Lung (tissue), 12 donors: ENCODE results near the gene TOM1L2. TPM values are rescaled to one million over a fixed set of nuclear protein-coding genes. Genes with fewer than 3 reads are reported as not detected.

Experiments used
- ATAC-seq: fragments of 200-7000 bp; cut with Tn5 transposase; one replicate; pipeline ENCODE4 v1.9.1; 2020; ENCODE audit warnings: moderate number of reproducible peaks; ENCODE audit not compliant: insufficient read depth, low FRiP score
- DNase-seq, 3 donors: peaks; one replicate each; pipeline ENCODE4 v3.0.0-alpha.2; 2013 to 2017
- H3K27ac ChIP-seq, 2 donors: one replicate each; pipeline ENCODE4 v1.5.1; 2013; ENCODE audit warnings: mild to moderate bottlenecking in 2 of 2, moderate library complexity in 2 of 2, control low read depth in 1 of 2, inconsistent platforms in 1 of 2, low read depth in 1 of 2, low read length in 1 of 2
- H3K27me3 ChIP-seq, 3 donors: one replicate each; pipeline ENCODE4 v1.5.1; 2013; ENCODE audit warnings: low read length in 2 of 3; ENCODE audit not compliant: control insufficient read depth in 3 of 3, insufficient read depth in 3 of 3
- H3K36me3 ChIP-seq, 4 donors: one replicate each; pipeline ENCODE4 v1.5.1; 2013; ENCODE audit warnings: low read length in 4 of 4, mild to moderate bottlenecking in 1 of 4, moderate library complexity in 1 of 4; ENCODE audit not compliant: control insufficient read depth in 4 of 4, insufficient read depth in 4 of 4
- H3K4me1 ChIP-seq, 5 donors: one replicate each; pipeline ENCODE4 v1.5.1; 2013; ENCODE audit warnings: low read length in 5 of 5, mild to moderate bottlenecking in 2 of 5, moderate library complexity in 1 of 5; ENCODE audit not compliant: control insufficient read depth in 5 of 5, insufficient read depth in 5 of 5
- H3K4me3 ChIP-seq: one replicate; pipeline ENCODE4 v1.5.1; 2013; ENCODE audit warnings: mild to moderate bottlenecking, control low read depth, moderate library complexity
- H3K9ac ChIP-seq, 2 donors: one replicate each; pipeline ENCODE4 v1.5.1; 2013; ENCODE audit warnings: low read length in 2 of 2, control low read depth in 1 of 2; ENCODE audit not compliant: insufficient read depth in 1 of 2
- H3K9me3 ChIP-seq, 4 donors: one replicate each; pipeline ENCODE4 v1.5.1; 2013; ENCODE audit warnings: low read length in 3 of 4, mild to moderate bottlenecking in 1 of 4, moderate library complexity in 1 of 4; ENCODE audit not compliant: control insufficient read depth in 4 of 4, insufficient read depth in 3 of 4
- CTCF ChIP-seq: IDR thresholded peaks from 2 replicates; pipeline ENCODE4 v1.5.1; 2012; ENCODE audit warnings: mild to moderate bottlenecking; ENCODE audit errors: control extremely low read depth, extremely low read depth
- WGBS, 2 donors: extraction: QIAGEN DNeasy Blood & Tissue Kit; methylation state at CpG; one replicate each; pipeline ENCODE4 v1.1.7; 2013; 5-methylcytosine and 5-hydroxymethylcytosine counted together
- polyA plus RNA-seq, 2 donors: library from polyadenylated mRNA; stranded (reverse); fragments of 200-250 nt; gene quantifications; one replicate each; pipeline ENCODE4 v1.2.1, GENCODE V29; 2013
- total RNA-seq, 2 donors: library from RNA; depleted of rRNA in 1 of 2; stranded (reverse); fragments of >200 nt in 1 of 2; gene quantifications; one replicate each; pipeline ENCODE4 v1.2.1, GENCODE V29; 2014 to 2021
- donor health status: control.
- donor health status: control.
- donor health status: Bipolar disorder and iron deficiency.
- donor health status: healthy.
- donor health status: DM: yes; HTN: yes; CAD: no.

The TOM1L2 gene
- total and polyA plus RNA-seq, 4 donors: 21.5 to 56.5 (median 35.8) TPM

GRCh38 chr17:17987901-17988300, 15.7 kb upstream of the TOM1L2 start:
- Histone ChIP-seq H3K4me3 (no peak overlapping the region), H3K27me3 (no peaks in the 10 kb centered on the region), H3K9ac (peak overlapping the region in 1 of 2 donors; percentile 11), H3K4me1 (peaks cover 0 to 5% (median 0%) of the 10 kb centered on the region in 5 donors), H3K36me3 (peaks cover 0 to 5% (median 4%) of the 10 kb centered on the region in 4 donors), H3K27ac (no peak overlapping the region), H3K9me3 (no peaks in the 10 kb centered on the region)
- WGBS, 2 donors: 78 to 86% methylated on average over 14 of the region's 14 CpGs
- no peak for TF ChIP-seq CTCF
- no peak for ATAC-seq
- peak; percentile 20 to 46 (median 37) for DNase-seq

GRCh38 chr17:17987187-17987896, 15.1 kb upstream of the TOM1L2 start:
- 85 to 88% methylated on average over 7 of the region's 7 CpGs for WGBS, 2 donors
- no peak for TF ChIP-seq CTCF
- no peak for ATAC-seq

GRCh38 chr17:17985555-17985954, 13.4 kb upstream of the TOM1L2 start:
- DNase-seq (no peak), ATAC-seq (no peak)
- Histone ChIP-seq H3K9ac (no peak overlapping the region), H3K9me3 (no peaks in the 10 kb centered on the region), H3K27ac (no peak overlapping the region), H3K36me3 (peaks cover 0 to 5% (median 4%) of the 10 kb centered on the region in 4 donors), H3K27me3 (no peaks in the 10 kb centered on the region), H3K4me3 (no peak overlapping the region), H3K4me1 (peaks cover 0 to 7% (median 0%) of the 10 kb centered on the region in 5 donors)
- no peak for TF ChIP-seq CTCF
- WGBS, 2 donors: 63 to 78% methylated on average over 3 of the region's 3 CpGs

More at GRCh38 chr17:17987187-17987896, 15.1 kb upstream of the TOM1L2 start:
- no peak for DNase-seq
- H3K9me3 ChIP-seq: no peaks in the 10 kb centered on the region
- peaks cover 0 to 5% (median 4%) of the 10 kb centered on the region in 4 donors for H3K36me3 ChIP-seq
- peaks cover 0 to 7% (median 0%) of the 10 kb centered on the region in 5 donors for H3K4me1 ChIP-seq
- H3K27me3 ChIP-seq: no peaks in the 10 kb centered on the region
- H3K27ac ChIP-seq: no peak overlapping the region
- no peak overlapping the region for H3K4me3 ChIP-seq
- peak overlapping the region in 1 of 2 donors; percentile 11 for H3K9ac ChIP-seq

- no peak overlapping the region for H3K9ac ChIP-seq
- H3K9me3 ChIP-seq: no peaks in the 10 kb centered on the region
- H3K27me3 ChIP-seq: no peaks in the 10 kb centered on the region
- H3K36me3 ChIP-seq: peaks cover 0 to 5% (median 4%) of the 10 kb centered on the region in 4 donors
- H3K4me3 ChIP-seq: no peak overlapping the region
- WGBS, 2 donors: 85 to 91% methylated on average over 2 of the region's 2 CpGs
- no peak for DNase-seq
- TF ChIP-seq CTCF: no peak
- H3K27ac ChIP-seq: no peak overlapping the region
- peaks cover 0 to 7% (median 0%) of the 10 kb centered on the region in 5 donors for H3K4me1 ChIP-seq
- ATAC-seq: no peak
Observed at GRCh38 chr17:17985153-17985552, 13.0 kb upstream of the TOM1L2 start.
